Stomach (tissue), 4 donors: ENCODE results near the gene DBP.

Experiments used
- POLR2AphosphoS5 ChIP-seq, 3 donors: sonication (generic); formaldehyde crosslinking; IDR thresholded peaks; one replicate each; pipeline ENCODE4 v1.6.1; 2016; ENCODE audit warnings: antibody characterized with exemption in 3 of 3
- TF ChIP-seq, protein P1 (sequence below), 7 experiments: fragments of 450-650 bp in 4 of 7; fragments of 200-600 bp in 3 of 7; sonication (generic) in 3 of 7; IDR thresholded peaks; one replicate each; pipeline ENCODE4 v1.5.1; 2016 to 2019; ENCODE audit warnings: antibody characterized with exemption in 7 of 7, control low read depth in 2 of 7, mild to moderate bottlenecking in 1 of 7

DNA sequence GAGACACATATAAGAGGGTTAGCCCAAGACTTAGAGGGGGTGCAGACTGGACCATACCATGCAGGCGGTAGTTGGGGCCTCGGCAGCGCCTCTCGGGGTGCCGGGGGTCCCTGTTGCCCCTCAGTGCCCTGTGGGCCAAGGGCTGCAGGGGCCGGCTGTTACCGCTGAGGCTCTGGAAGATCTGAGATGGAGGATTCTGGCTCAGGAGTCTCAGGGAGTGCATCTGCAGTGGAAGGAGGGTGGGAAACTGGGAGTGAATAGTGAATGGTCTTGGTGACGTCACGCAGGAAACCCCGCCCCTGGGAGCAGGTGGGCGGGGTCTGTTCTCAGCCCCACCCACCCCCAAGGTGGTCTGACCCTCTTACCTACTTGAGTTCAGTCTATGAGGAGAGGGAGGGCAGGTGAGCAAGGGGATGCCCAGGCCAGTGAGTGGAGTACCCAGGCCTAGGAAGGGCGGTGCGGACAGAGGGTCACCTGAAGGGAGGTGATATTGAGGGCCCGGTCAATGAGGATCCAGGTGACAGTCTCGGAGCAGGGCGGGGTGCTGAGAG is 1.7 kb upstream of the DBP start:
- TF ChIP-seq, protein P1, sequence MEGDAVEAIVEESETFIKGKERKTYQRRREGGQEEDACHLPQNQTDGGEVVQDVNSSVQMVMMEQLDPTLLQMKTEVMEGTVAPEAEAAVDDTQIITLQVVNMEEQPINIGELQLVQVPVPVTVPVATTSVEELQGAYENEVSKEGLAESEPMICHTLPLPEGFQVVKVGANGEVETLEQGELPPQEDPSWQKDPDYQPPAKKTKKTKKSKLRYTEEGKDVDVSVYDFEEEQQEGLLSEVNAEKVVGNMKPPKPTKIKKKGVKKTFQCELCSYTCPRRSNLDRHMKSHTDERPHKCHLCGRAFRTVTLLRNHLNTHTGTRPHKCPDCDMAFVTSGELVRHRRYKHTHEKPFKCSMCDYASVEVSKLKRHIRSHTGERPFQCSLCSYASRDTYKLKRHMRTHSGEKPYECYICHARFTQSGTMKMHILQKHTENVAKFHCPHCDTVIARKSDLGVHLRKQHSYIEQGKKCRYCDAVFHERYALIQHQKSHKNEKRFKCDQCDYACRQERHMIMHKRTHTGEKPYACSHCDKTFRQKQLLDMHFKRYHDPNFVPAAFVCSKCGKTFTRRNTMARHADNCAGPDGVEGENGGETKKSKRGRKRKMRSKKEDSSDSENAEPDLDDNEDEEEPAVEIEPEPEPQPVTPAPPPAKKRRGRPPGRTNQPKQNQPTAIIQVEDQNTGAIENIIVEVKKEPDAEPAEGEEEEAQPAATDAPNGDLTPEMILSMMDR (IDR thresholded peaks at IDR 0.05): no peak
- TF ChIP-seq POLR2AphosphoS5 (IDR thresholded peaks at IDR 0.05): no peak
